Limb (tissue), 2 donors: Measurements from ENCODE around the gene TMEM44.

Source experiments
- DNase-seq, 2 donors: peaks; one replicate each; pipeline ENCODE4 v3.0.0-alpha.2; 2016; ENCODE audit errors: extremely low spot score in 2 of 2

The TMEM44 gene

GRCh38 chr3:194582196-194582905 lies 50.9 kb downstream of the TMEM44 start:
- DNase-seq, result no peak

DNA sequence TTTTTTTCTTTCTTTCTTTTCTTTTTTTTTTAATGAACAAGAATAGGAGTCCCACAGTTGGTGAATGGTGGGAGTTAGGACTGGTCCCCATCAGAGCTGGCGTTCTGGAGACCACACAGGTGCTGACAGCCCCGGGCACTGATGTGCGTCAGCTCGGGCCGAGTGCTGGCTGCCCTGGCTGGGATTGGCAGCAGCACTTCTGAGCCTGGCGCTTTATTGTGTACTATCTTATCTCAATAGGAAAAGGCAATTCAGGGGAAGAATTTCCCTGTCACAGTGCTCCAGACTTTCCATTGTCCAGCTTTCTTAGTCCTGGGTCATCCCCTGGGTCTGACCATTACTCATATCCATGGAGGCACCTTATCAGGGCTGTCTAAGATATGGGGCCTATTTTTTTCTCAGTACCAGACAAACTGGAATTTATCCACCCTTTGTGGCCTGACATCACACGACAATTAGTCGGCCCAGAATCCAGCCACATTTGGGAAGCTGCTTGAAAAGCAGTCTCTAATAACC lies 54.1 kb downstream of the TMEM44 start:
- DNase-seq, result no peak

- no peak for DNase-seq
Measured at GRCh38 chr3:194577986-194578905, 55.0 kb downstream of the TMEM44 start.

- DNase-seq, result no peak
Measured at GRCh38 chr3:194575484-194576210, 57.6 kb downstream of the TMEM44 start.

DNA sequence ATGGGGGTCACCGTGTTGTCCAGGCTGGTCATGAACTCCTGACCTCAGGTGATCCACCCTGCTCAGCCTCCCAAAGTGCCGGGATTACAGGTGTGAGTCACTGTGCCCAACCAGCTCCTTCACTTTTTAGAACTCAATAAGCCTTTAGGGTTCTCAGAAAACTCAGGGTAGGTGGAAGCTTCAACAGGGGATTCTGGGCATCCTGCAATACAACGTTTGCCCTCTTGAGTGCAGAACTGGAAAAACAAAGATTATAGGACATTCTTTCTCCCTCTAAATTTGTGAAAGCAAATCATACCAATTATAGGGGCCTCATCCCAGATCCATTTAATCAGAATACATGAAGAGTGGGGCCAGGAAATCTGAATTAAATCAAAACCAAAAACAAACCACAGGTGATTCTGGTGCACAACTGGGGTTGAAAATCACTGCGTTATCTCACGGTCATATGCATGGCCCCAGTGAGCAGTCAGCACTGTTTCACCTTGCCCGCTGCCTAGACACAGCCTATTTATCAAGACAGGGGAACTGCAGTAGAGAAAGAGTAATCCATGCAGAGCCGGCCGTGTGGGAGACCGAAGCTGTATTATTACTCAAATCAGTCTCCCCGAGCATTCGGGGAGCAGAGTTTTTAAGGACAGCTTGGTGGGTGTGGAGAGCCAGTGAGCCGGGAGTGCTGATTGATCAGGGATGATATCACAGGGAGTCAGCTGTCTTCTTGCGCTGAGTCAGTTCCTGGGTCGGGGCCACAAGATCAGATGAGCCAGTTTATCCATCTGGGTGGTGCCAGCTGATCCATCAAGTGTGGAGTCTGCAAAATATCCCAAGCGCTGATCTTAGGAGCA lies 58.4 kb downstream of the TMEM44 start:
- DNase-seq, result no peak

DNA sequence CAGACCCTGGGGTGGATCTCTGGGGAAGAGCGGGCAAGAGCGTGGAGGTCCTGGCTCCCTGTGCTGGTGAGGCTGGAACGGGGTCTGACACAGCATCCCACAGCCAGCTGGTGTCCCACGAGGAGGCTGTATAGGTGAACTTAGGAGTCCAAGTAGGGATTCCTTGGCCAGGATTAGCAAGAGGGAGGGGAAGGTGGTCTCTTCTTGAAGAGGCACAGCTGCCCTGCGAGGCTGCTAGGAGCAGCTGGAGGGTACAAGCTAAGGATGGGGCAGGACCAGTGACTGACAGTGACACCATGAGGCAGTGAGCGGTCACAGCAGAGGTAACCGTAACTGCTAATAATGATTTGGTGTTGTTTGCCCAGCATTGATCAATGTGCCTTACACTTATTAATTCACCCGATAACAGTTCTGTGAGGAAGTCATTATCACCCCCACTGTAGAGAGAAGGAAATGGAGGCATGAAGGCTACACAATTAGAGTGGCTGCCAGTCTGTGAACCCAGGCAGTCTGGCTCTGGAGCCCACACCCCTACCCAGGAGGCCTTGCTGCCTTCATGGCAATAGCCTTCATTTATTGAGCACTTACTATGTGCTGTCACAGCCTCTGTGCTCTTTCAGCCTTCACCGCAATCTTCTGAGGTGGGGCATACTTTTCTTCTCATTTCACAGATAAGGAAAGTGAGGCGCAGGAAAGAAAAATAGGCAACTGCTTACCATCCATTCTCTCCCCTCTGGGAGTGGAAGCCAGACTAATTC lies 59.4 kb downstream of the TMEM44 start:
- peak in 1 of 2 donors; percentile 37 for DNase-seq

DNA sequence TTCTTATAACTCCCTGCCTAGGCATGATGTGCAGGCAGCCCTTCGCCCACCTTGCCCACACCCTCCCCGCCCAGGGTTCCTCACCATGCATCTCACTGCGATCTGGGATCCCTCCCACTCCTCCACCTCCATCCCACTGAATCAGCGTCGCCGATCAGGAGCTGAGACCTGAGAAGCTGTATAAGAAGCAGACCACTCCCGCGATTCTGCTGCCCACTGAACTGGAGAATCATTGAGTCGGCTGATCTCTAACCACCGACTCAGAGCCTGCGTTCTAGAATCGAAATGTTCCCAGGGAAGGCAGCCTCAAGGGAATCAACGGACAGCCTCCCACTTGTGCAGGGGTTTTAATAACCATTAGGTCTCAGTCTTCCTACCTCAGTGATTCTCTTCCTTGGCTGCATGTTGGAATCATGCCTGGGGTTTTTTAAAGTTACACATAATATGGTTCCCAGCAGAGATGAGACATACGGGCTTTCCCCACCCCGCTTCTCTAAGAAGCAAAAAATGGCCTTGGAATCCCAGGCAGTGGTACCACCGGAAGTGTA lies 60.2 kb downstream of the TMEM44 start:
- DNase-seq, result no peak

- no peak for DNase-seq
Measured at GRCh38 chr3:194572143-194572789, 61.0 kb downstream of the TMEM44 start.

DNA sequence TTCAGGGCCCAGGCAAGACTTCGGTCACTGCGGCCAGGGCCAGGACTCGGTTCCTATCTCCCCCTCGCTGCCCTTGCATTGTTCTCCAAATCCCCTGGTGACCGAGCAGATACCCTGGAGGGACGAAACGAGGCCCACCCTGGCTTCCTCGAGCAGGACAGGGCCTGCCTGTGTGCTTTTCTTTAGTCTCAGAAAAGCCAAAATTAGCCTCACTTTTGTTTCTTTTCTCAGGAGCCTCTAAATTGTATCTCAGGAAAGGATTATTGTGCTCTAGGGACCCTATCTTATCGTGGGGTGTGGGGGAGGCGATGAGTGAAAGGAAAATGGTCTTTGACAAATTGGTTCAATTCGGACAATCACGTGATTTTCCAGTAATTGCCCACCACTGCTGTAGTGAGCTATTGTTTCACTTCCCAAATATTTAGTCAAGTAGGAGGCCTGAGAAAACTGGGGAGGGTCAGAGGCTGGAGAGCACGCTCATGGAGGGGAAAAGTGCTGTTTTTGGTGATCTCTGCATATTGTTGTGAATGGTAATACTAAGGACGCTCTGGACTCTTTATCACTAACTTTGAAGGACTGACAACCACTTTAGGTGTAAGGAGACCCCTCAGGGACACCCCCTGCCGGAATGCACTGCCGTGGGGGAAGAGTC lies 61.6 kb downstream of the TMEM44 start:
- no peak for DNase-seq

GRCh38 chr3:194570898-194571297 lies 62.3 kb downstream of the TMEM44 start:
- DNase-seq, result no peak

DNA sequence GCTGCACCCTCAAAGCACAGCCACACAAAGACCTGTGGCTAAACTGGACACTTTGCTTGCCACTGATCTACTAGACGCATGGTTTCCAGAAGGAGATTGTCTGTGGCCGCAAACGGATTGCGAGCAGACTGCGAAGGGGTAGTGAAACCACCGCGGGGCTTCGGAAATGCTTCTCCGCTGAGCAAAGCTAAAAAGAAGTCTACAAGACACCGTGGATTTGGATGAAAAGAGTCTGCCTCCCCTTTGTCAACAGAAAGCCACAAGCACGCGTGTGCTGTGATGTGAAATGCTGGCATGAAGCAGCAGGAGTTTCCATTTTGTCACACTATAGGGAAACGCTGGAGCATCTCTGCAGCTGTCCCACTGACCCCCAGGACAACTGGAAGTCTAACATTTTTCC lies 63.0 kb downstream of the TMEM44 start:
- DNase-seq, result no peak

DNA sequence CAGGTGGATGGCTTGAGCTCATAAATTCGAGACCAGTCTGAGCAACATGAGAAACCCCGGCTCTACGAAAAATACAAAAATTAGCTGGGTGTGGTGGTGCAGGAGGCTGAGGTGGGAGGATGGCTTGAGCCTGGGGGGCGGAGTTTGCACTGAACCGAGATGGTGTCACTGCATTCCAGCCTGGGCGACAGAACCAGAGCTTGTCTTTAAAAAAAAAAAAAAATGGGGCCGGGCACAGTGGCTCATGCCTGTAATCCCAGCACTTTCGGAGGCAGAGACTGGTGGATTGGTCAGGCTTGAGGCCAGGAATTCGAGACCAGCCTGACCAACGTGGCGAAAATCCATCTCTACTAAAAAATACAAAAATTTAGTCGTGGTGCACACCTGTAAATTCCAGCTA lies 64.0 kb downstream of the TMEM44 start:
- DNase-seq, result no peak

DNA sequence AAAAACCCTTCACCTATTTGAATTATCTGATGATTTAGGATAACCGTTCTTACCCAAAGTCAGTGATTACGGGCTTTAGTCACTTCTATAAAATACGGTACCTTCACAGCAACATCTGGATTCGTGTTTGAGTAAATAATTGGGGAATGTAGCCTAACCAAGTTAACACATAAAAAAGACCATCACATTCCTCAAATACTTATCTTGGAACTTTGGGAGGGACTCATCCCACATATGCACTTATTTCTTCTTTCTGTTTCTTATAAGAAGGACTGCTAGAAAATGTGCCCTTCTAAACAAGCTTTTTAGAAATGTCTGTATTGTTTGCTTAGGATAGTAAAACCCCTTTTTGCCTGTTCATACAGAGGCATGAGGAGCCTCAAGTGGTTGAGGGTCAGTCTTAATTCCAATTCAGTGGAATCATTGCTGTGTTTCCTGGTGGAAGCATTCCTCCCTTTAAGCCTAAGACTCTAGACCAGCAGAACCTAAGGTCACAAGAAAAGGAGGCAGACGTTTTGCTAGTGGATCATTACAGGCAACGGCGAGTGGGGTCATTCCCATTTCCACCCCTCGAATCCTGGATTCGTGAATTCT lies 67.5 kb downstream of the TMEM44 start:
- no peak for DNase-seq

DNA sequence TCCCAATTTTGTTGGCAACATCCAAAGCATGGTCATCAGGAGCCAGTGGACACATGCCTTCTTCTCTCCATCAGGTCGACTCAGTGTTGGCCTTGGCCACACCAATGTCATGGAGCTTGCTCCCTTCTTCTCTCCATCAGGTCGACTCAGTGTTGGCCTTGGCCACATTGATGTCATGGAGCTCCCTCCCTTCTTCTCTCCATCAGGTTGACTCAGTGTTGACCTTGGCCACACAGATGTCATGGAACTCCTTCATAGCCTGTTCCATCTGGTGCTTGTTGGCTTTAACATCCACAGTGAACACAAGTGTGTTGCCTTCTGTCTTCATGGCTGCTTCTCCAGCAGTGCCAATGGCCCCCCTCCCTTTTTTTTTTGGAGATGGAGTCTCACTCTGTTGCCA lies 70.2 kb downstream of the TMEM44 start:
- no peak for DNase-seq

- no peak for DNase-seq
Measured at GRCh38 chr3:194561306-194561974, 71.8 kb downstream of the TMEM44 start.

DNA sequence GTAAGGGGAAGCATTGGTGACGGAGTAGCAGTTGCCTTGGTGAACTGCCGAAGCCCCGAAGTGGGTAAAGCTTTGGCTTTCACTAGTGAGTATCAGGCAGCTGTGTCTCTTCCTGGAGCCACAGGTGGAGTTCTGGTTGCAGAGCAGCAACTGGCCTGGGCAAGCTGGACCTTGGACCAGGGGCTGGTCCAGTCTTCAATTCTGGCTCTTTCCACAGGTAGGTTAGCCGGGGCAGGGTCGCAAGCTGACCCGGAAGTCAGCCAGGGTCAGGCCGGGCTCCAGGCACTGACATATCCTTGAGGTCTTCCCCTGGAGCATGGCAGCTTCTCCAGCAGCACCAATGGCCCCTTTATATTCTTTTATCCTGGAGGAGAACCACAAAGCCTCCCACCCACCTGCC lies 73.2 kb downstream of the TMEM44 start:
- no peak for DNase-seq

DNA sequence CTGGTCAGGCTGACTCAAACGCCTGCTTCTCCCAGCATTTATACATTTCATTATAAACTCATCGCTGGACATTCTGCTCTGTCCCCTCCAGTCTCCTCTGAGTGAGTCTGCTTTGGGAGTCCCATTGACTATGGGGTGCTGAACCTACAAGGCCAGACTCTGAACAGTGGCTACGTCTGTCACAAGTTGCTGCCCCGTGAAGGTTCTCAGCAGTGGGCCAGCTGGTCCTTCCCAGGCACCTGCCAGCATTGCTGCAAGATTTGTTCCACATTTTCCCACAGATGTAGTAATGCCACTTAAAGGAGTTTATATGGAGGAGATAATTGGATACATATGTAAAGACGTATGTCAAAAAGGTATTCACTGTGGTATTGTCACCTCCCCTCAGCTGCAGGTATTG lies 73.7 kb downstream of the TMEM44 start:
- DNase-seq, result no peak
